ENCODE data around the gene CTXN2. TPM values are rescaled to one million over a fixed set of nuclear protein-coding genes. Genes with fewer than 3 reads are reported as not detected.
A peak's percentile ranks its signal among the peaks of the same experiment; 100 is the strongest.

CTXN2 gene
- total RNA-seq, 1 experiment from 2014 or later, result 0.11 TPM

DNA sequence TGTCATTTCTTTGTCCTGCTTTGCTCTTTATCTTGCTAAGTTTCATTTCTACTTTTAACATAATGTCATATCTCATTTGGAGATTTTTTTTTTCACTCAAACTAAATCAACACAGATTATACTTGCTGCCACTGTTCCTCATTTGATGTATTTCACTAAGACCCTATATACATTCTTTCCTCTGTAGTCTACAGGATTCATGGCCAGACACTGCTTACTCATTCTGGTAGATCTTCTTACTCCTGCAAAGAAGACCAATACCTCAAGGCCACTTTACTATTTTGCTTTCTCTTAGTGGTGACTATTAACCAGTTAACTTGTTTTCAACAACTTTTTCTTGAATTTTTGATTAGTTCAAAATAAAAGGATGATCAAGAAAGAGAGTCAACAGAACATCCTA lies 44.1 kb upstream of the CTXN2 start:
- Mint-ChIP-seq H3K27me3 (ENCODE audit: low read depth) (no peaks in the 10 kb centered on the region), H3K4me3 (no peak overlapping the region), H3K9me3 (no peaks in the 10 kb centered on the region), H3K27ac (peak overlapping the region in 1 of 3 experiments; percentile 7; a peak in 1 of 7 replicates), H3K4me1 (peaks cover 16 to 21% of the 10 kb centered on the region in 2 experiments), H3K36me3 (ENCODE audit: insufficient read depth in 1 of 3, low read depth in 3 of 3) (peaks cover 14 to 43% (median 41%) of the 10 kb centered on the region in 3 experiments; a peak in 6 of 7 replicates)
- Histone ChIP-seq H3K79me1 (ENCODE audit: insufficient read depth, low read depth, low read length, poor library complexity, severe bottlenecking) (no peaks in the 10 kb centered on the region), H3K4ac (ENCODE audit: low read depth, low read length) (no peak overlapping the region), H2AK5ac (ENCODE audit: insufficient read length, low read length) (no peak overlapping the region), H3K9me3 (ENCODE audit: control insufficient read depth, low read depth, low read length) (no peaks in the 10 kb centered on the region), H3K23me2 (ENCODE audit: insufficient read length, low read depth, low read length, poor library complexity, severe bottlenecking) (no peaks in the 10 kb centered on the region), H3T11ph (ENCODE audit: low read length) (no peak overlapping the region), H4K8ac (replicated peaks; ENCODE audit: insufficient read length, low read depth, low read length) (no peak overlapping the region), H4K91ac (ENCODE audit: insufficient read length, low read depth, low read length) (no peak overlapping the region), H3K23ac (ENCODE audit: insufficient read length, low read depth, low read length) (no peak overlapping the region), H3K4me1 (ENCODE audit: insufficient read depth, low read length) (no peaks in the 10 kb centered on the region), H2AFZ (ENCODE audit: low read length) (no peak overlapping the region), H4K20me1 (ENCODE audit: control insufficient read depth, insufficient read depth, insufficient read length) (no peaks in the 10 kb centered on the region), H3K9ac (ENCODE audit: extremely low read depth, insufficient read length, low read length) (no peak overlapping the region), H4K5ac (ENCODE audit: insufficient read length, low read depth, low read length) (no peak overlapping the region), H2BK5ac (ENCODE audit: insufficient read length, low read length) (no peak overlapping the region), H2BK20ac (ENCODE audit: low read depth, low read length, poor library complexity, severe bottlenecking) (no peak overlapping the region), H3K56ac (ENCODE audit: insufficient read length, low read depth, low read length) (no peak overlapping the region), H2BK12ac (ENCODE audit: insufficient read length, low read depth, low read length) (no peak overlapping the region), H2BK120ac (ENCODE audit: low read depth, low read length, poor library complexity, severe bottlenecking) (no peak overlapping the region), H3K27ac (ENCODE audit: insufficient read length, low read depth, low read length) (no peak overlapping the region), H2BK15ac (ENCODE audit: low read depth, low read length) (no peak overlapping the region), H3K79me2 (ENCODE audit: insufficient read depth, low read length) (no peaks in the 10 kb centered on the region), H3K27me3 (ENCODE audit: insufficient read depth, low read length) (no peaks in the 10 kb centered on the region), H3K4me2 (ENCODE audit: insufficient read depth, insufficient read length, low read length) (no peak overlapping the region), H3K14ac (ENCODE audit: insufficient read depth, low read length) (no peak overlapping the region), H3K18ac (ENCODE audit: insufficient read length, low read depth, low read length) (no peak overlapping the region)
- TF ChIP-seq, protein P1, sequence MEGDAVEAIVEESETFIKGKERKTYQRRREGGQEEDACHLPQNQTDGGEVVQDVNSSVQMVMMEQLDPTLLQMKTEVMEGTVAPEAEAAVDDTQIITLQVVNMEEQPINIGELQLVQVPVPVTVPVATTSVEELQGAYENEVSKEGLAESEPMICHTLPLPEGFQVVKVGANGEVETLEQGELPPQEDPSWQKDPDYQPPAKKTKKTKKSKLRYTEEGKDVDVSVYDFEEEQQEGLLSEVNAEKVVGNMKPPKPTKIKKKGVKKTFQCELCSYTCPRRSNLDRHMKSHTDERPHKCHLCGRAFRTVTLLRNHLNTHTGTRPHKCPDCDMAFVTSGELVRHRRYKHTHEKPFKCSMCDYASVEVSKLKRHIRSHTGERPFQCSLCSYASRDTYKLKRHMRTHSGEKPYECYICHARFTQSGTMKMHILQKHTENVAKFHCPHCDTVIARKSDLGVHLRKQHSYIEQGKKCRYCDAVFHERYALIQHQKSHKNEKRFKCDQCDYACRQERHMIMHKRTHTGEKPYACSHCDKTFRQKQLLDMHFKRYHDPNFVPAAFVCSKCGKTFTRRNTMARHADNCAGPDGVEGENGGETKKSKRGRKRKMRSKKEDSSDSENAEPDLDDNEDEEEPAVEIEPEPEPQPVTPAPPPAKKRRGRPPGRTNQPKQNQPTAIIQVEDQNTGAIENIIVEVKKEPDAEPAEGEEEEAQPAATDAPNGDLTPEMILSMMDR (conservative IDR thresholded peaks at IDR 0.05), result no peak
- no peak for DNase-seq
